HG02870 (cell line): ENCODE data around the gene PRR3.
"Not testable (repeated sequence)": the region's sequence is repeated elsewhere in the genome, so short reads cannot be mapped to it uniquely, and the experiment has no call there.

Experiments
- ATAC-seq: cut with Tn5 transposase; IDR thresholded peaks from one replicate; pipeline ENCODE4 v1.9.1; 2021; ENCODE audit warnings: mild to moderate bottlenecking, moderate library complexity; ENCODE audit not compliant: unreplicated experiment

The PRR3 gene, protein sequence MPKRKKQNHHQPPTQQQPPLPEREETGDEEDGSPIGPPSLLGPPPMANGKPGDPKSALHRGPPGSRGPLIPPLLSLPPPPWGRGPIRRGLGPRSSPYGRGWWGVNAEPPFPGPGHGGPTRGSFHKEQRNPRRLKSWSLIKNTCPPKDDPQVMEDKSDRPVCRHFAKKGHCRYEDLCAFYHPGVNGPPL

DNA sequence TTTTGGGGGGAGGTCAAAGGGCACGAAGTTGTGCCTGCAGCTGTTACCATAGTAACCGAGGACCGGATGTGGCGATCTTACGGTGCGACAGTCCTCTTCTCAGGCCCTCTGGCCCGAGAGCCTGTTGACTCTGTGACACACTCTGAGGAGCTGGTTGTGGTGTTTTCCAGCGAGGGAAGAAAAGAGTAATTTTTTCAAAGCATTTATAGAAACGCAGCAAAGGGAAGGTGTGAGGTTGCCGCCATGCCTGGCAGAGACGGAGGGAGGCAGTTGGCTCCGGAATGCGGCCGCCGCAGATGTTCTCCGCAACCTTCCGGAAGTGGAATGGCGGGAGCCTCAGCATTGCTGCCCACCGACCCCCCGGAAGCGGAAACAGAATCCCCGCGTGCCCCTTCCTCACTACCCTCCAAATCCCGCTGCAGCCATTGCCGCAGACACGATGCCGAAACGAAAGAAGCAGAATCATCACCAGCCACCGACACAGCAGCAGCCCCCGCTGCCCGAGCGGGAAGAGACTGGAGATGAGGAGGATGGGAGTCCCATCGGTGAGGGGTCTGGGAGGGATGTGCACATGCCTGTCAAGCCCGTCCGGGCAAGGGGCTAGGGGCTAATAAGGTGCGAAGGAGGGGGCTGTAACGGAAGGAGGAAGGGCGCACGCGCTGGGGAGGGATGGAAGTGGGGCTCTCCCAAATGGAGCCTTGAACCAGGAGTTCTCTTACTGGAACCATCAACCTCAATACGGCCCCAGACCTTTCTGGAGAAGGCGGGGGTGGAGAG lies at the start of gene PRR3:
TSS of gene PRR3 (plus strand) at position 390 of the 777 bp plus-strand sequence. CDS start at position 440, 50 bp downstream.
- peak; percentile 49 for ATAC-seq

DNA sequence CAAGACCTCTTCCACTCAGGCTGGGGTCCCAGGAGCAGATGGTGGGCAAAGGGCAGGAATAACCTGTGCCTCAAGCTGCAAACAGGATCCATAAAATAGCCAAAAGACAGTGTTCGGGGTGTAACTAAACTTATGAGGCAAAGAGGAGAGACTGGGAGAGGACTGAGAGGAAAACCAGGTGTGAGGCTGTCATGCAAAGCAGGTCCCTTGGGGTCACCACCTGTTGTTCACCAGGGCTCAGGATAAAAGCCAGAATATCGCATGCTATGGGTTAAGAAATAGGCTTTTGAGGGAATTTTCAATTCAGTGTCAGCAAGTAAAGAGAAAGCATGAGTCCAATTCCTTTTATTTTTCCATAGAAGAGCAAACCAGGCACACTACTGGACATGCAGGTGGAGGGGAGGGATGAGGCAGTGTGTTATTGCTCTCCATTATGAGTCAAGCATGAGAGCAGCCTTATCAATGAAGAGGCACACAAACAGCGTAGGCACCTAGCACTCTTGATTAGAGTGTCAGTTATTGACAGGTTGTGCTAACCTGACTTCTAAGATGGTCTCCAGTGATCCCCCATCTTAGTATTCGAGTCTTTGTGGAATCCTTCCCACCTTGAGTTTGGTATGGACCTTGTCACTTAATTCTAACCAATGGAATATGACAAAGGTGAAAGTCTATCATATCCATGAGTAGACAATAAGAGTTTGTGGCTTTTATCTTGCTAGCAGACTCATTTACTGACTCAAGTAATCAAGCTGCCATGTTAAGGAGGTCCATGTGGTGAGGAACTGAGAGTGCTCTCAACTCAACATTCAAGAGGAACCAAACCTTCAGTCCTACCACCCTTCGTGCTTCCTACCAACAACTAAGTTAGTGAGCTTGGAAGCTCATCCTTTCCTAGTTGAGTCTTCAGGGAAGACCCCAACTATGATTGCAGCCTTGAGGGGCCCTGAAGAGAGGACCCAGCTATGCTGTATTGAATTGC lies 49.0 kb upstream of the PRR3 start:
- no peak for ATAC-seq

- ATAC-seq, result no peak
Measured at GRCh38 chr6:30508890-30509736, 48.0 kb upstream of the PRR3 start.

DNA sequence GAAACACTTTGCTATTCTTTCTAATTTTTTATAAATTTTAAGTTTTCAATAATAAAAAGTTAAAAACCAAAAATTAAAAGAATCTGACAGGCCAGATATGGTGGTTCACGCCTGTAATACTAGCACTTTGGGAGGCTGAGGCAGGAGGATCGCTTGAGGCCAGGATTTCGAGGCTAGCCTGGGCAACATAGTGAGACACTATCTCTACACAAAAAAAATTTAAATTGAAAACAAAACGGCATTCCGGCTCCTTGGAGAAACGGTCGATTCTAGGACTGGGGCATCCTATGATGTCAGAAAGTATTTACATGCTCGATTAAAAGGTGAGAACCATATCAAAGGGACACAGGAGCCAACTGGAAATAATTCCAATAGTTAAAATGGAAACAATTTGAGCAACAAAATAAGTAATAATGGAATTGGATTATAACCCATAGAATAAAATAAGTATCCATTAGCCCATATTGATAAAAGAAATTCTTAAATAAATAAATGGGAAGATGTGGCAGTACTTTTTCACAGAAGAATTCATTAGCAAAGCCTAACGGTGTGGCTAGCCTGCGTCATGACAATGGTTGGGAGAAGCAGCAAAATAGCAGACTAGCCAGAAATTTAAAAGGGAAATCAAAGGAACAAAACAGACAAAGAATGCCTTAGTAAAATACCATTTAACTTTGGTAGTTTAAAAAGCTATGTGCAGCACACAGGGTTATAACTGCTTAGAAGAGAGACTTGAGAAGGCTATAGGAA lies 46.5 kb upstream of the PRR3 start:
- ATAC-seq, result no peak

DNA sequence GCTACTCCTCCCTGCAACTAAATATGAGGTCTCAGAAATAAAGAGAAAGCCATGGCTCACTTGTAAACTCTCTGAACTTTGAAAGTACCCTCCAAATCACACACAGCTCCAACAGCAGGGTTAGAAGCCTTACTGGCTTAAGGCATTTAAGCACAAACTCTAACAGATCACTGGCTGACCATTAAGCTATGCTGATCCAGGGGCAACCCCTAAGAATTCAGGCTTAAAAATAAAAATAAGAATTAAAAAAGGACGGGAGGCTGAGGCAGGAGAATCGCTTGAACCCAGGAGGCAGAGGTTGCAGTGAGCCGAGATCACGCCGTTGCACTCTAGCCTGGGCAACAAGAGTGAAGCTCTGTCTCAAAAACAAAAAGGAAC lies 45.9 kb upstream of the PRR3 start:
- no peak for ATAC-seq

DNA sequence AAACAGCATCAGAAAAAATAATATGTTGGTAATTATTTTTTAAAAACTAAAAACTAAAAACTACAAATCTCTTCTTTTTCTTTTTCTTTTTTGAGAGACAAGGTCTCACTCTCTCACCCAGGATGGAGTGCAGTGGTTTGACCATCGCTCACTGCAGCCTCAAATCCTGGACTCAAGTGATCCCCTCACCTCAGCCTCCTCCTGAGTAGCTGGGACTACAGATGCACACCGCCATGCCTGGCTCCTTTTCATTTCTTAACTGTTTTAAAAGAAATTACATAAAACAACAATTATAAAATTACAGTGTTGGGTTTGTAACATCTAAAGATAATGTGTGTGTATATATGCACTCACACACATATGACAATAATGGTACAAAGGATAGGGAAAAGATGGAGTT lies 43.6 kb upstream of the PRR3 start:
- ATAC-seq, result no peak

DNA sequence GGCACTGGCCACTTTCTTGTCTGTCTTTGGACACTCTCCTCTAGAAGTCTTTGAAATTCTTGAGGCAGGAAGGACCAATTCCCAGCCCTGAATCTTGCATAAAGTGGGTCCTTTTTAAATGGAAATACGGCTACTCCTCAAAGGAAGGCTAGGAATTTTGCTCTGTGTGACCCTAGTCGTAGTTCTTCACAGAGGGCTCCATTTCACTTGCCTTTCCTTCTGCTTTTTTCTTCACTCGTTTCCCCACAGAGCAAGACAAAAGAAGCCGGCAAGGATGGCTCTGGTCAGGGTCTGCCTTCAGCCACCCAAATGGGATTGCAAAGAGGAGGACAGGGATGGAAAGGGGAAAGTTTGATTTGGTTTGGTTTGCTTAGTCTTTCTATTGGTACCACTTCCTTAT lies 42.0 kb upstream of the PRR3 start:
- ATAC-seq, result no peak

DNA sequence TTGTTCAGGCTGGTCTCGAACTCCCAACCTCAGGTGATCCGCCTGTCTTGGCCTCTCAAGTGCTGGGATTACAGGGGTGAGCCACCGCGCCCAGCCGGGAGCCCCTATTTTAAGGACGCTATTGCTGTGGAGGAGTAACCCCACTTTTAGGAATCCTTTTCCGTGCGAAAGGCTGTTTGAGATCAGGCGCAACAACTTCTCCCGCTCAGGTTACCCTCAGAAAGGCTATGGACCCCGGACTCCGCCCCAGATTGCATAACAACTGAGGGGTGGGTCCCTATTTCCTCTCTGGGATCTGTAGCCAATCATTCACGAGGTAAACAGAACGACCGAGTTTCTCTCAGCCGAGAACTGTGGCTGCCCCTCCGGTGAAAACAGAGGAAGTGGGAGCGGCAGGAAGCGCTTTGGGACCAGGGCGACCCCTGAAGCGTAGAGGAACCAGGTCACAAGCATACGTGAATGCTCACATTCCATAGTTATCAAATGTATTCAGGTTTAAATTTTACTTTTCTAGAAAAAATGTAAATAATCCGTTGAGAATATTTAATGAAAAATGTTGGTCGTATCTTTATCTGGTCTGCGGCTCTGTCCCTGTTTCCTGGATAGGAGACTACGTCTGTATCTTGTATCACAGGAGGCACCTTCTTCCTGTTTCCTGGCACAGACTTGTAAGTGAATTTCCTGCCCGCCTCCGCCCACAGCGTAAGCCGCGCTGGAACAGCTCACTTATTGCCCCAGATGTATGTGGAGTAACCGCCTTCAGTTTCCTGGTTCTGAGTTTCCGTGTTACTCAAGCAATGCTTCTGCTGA lies 40.9 kb upstream of the PRR3 start:
- peak; percentile 57 for ATAC-seq

GRCh38 chr6:30516754-30517076 lies 40.4 kb upstream of the PRR3 start:
- not testable (repeated sequence) for ATAC-seq

GRCh38 chr6:30517767-30518504 lies 39.2 kb upstream of the PRR3 start:
- ATAC-seq, result not testable (repeated sequence)

DNA sequence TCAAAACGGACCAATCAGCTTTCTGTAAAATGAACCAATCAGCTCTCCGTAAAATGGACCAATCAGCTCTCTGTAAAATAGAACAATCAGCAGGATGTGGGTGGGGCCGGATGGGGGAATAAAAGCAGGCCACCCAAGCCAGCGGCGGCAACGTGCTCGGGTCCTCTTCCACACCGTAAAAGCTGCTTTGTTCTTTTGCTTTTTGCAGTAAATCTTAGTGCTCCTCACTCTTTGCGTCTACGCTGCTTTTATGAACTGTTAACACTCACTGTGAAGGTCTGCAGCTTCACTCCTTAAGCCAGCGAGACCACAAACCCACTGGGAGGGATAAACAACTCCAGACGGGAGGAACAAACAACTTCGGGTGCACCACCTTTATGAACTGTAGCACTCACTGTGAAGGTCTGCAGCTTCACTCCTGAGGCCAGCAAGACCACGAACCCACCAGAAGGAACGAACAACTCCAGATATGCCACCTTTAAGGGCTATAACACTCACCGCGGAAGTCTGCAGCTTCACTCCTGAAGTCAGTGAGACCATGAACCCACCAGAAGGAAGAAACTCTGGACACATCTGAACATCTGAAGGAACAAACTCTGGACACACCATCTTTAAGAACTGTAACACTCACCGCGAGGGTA lies 38.5 kb upstream of the PRR3 start:
- not testable (repeated sequence) for ATAC-seq

- ATAC-seq, result no peak
Measured at GRCh38 chr6:30520522-30520921, 36.6 kb upstream of the PRR3 start.

DNA sequence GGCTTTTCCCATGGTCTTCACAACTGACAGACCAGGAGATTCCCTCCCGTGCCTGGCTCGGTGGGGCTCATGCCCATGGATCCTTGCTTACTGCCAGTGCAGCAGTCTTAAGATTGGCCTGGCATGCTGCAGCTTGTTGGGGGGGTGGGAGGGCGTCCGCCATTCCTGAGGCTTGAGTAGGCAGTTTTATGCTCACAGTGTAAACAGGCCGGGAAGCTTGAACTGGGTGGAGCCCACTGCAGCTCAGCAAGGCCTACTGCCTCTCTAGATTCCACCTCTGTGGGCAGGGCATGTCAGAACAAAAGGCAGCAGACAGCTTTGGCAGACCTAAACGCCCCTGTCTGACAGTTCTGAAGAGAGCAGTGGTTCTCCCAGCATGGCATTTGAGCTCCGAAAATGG lies 36.0 kb upstream of the PRR3 start:
- not testable (repeated sequence) for ATAC-seq

DNA sequence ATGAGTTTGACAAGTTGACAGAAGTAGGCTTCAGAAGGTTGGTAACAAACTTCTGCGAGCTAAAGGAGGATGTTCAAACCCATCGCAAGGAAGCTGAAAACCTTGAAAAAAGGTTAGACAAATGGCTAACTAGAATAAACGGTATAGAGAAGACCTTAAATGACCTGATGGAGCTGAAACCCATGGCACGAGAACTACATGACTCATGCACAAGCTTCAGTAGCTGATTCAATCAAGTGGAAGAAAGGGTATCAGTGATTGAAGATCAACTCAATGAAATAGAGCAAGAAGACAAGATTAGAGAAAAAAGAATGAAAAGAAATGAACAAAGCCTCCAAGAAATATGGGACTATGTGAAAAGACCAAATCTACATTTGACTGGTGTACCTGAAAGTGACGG lies 35.1 kb upstream of the PRR3 start:
- not testable (repeated sequence) for ATAC-seq

- not testable (repeated sequence) for ATAC-seq
Measured at GRCh38 chr6:30526444-30526843, 30.7 kb upstream of the PRR3 start.

- ATAC-seq, result not testable (repeated sequence)
Measured at GRCh38 chr6:30529349-30529875, 27.7 kb upstream of the PRR3 start.

DNA sequence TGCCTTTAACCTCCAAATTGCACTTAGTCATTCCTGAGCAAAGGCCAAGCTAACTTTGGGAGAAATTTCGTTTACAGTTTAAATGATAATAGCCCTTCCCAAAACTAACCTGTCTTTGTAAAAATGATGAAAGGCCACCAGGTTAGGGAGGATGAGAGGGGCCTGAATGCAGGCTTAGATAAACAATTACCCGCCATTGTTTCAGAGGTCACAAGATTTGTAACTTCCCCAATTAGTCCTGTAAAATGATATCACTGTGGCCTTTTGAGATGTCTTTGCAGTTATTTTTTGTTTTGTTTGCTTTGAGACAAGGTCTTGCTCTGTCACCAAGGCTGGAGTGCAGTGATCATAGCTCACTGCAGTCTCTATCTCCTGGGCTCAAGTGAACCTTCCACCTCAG lies 27.1 kb upstream of the PRR3 start:
- ATAC-seq, result no peak
